Panc1 (cell line): Measurements from ENCODE around the gene KCNMA1. TPM values are rescaled to one million over a fixed set of nuclear protein-coding genes. Genes with fewer than 3 reads are reported as not detected.

Experiments
- ATAC-seq: fragments of 200-7000 bp; cut with Tn5 transposase; 2 replicates; pipeline ENCODE4 v1.9.1; 2020; ENCODE audit warnings: mild to moderate bottlenecking, moderate library complexity
- BruUV-seq: library from RNA; stranded (reverse); fragments of 400-500 nt; replicated peaks from 2 replicates; lab custom pipeline; 2021; lab: Mats Ljungman, UMichigan
- CTCF ChIA-PET: fragments of 300-600 bp; sonication (Branson Sonifier 250); formaldehyde crosslinking; loops from one replicate; lab custom pipeline; 2022; ENCODE audit warnings: antibody characterized with exemption; lab: Charles Lee
- POLR2A ChIA-PET: fragments of 300-600 bp; sonication (Branson Sonifier 250); formaldehyde crosslinking; loops from one replicate; lab custom pipeline; 2022; ENCODE audit warnings: antibody characterized with exemption; lab: Charles Lee
- DNase-seq: peaks from one replicate; pipeline ENCODE4 v3.0.0-alpha.2; 2010; ENCODE audit warnings: low read depth, low spot score
- H3K27ac ChIP-seq: 2 replicates; pipeline ENCODE4 v1.5.1; 2011; ENCODE audit warnings: mild to moderate bottlenecking, low read length, inconsistent platforms
- H3K27me3 ChIP-seq: fragments of 200-500 bp; sonication (Bioruptor generic); 2 replicates; pipeline ENCODE4 v1.6.0; 2014; ENCODE audit warnings: low read length, inconsistent platforms; ENCODE audit not compliant: control insufficient read depth, insufficient read depth
- H3K36me3 ChIP-seq: fragments of 200-500 bp; sonication (Bioruptor generic); 2 replicates; pipeline ENCODE4 v1.5.1; 2014; ENCODE audit warnings: inconsistent platforms, mild to moderate bottlenecking, low read length, moderate library complexity; ENCODE audit not compliant: control insufficient read depth, insufficient read depth
- H3K4me1 ChIP-seq: 2 replicates; pipeline ENCODE4 v1.5.1; 2011; ENCODE audit warnings: inconsistent platforms, mild to moderate bottlenecking, low read length, moderate library complexity; ENCODE audit not compliant: control insufficient read depth, insufficient read depth
- H3K4me3 ChIP-seq, 2 experiments: 2 replicates each; pipeline ENCODE4 v1.5.1; 2011 to 2012; ENCODE audit warnings: low read depth in 2 of 2, low read length in 2 of 2, mild to moderate bottlenecking in 2 of 2, inconsistent platforms in 1 of 2, moderate library complexity in 1 of 2
- H3K9me3 ChIP-seq: fragments of 200-500 bp; sonication (Bioruptor generic); 2 replicates; pipeline ENCODE4 v1.5.1; 2014; ENCODE audit warnings: low read depth, mild to moderate bottlenecking, inconsistent platforms, low read length, moderate library complexity; ENCODE audit not compliant: control insufficient read depth, insufficient read depth
- CTCF ChIP-seq: fragments of 450-650 bp; IDR thresholded peaks from 2 replicates; pipeline ENCODE4 v1.5.1; 2017; ENCODE audit warnings: mild to moderate bottlenecking
- POLR2AphosphoS5 ChIP-seq: IDR thresholded peaks from 2 replicates; pipeline ENCODE4 v1.6.1; 2012; ENCODE audit warnings: mild to moderate bottlenecking, low read depth, low read length, moderate library complexity
- REST ChIP-seq, 2 experiments: IDR thresholded peaks; 2 replicates each; pipeline ENCODE4 v1.6.1; 2011 to 2012; ENCODE audit warnings: low read depth in 2 of 2, control low read depth in 1 of 2, low read length in 1 of 2, mild to moderate bottlenecking in 1 of 2, moderate library complexity in 1 of 2; ENCODE audit not compliant: insufficient read depth in 1 of 2
- SIN3A ChIP-seq: IDR thresholded peaks from 2 replicates; pipeline ENCODE4 v1.6.1; 2012; ENCODE audit warnings: low read depth, mild to moderate bottlenecking, low read length, moderate library complexity, borderline replicate concordance; ENCODE audit not compliant: insufficient read depth
- TCF7L2 ChIP-seq: IDR thresholded peaks from 2 replicates; pipeline ENCODE4 v1.6.1; 2011; ENCODE audit warnings: mild to moderate bottlenecking, low read depth, low read length, inconsistent platforms
- in situ Hi-C: cut with HindIII; loops from 2 replicates; pipeline ENCODE4 v1.10.0; 2016; ENCODE audit warnings: low sequenced_read_pairs, low pct_unique_long_range_greater_than_20kb
- intact Hi-C: fragments of 100-400 bp; cut with micrococcal nuclease; formaldehyde crosslinking; loops from one replicate; pipeline ENCODE4 v1.10.0; 2022; ENCODE audit not compliant: unreplicated experiment
- total RNA-seq: library from RNA; stranded (reverse); gene quantifications from one replicate; pipeline ENCODE4 v1.2.1, GENCODE V29; 2021; ENCODE audit not compliant: unreplicated experiment

Gene KCNMA1
- total RNA-seq, 1 experiment from 2014 or later, result 91.9 TPM

- POLR2A ChIA-PET, result no interaction called here
- intact Hi-C loops (no loop called here), in situ Hi-C loops (no loop called here)
- H3K27me3 ChIP-seq, result no peaks in the 10 kb centered on the region
- no peaks in the 10 kb centered on the region for H3K9me3 ChIP-seq
- no peaks in the 10 kb centered on the region for H3K4me1 ChIP-seq
- DNase-seq (no peak), ATAC-seq (no peak)
- no peak overlapping the region for H3K27ac ChIP-seq
- BruUV-seq, result no TSS peak
- no peak for TF ChIP-seq REST (IDR thresholded peaks at IDR 0.05; ENCODE audit: insufficient read depth in 1 of 2, low read depth in 2 of 2, low read length in 1 of 2)
- TF ChIP-seq SIN3A, result no peak
- no peak for TF ChIP-seq TCF7L2
- TF ChIP-seq POLR2AphosphoS5, result no peak
- no peak for TF ChIP-seq CTCF
- H3K36me3 ChIP-seq, result peaks cover 7% of the 10 kb centered on the region
- no peak overlapping the region for H3K4me3 ChIP-seq
- CTCF ChIA-PET, result no interaction called here
Measured at GRCh38 chr10:77075926-77076325, 561.7 kb downstream of the KCNMA1 start.

GRCh38 chr10:77074104-77074624 lies 563.4 kb downstream of the KCNMA1 start:
- BruUV-seq, result no TSS peak
- Histone ChIP-seq H3K27me3 (no peaks in the 10 kb centered on the region), H3K9me3 (no peaks in the 10 kb centered on the region), H3K27ac (no peak overlapping the region), H3K4me3 (no peak overlapping the region), H3K4me1 (no peaks in the 10 kb centered on the region), H3K36me3 (peaks cover 7% of the 10 kb centered on the region)
- DNase-seq, result no peak
- no peak for TF ChIP-seq TCF7L2
- TF ChIP-seq POLR2AphosphoS5, result no peak
- no peak for TF ChIP-seq CTCF
- no peak for TF ChIP-seq REST (IDR thresholded peaks at IDR 0.05; ENCODE audit: insufficient read depth in 1 of 2, low read depth in 2 of 2, low read length in 1 of 2)
- no peak for TF ChIP-seq SIN3A
- ATAC-seq, result no peak
- CTCF ChIA-PET, result no interaction called here
- POLR2A ChIA-PET, result no interaction called here
- in situ Hi-C loops (no loop called here), intact Hi-C loops (no loop called here)
